Stimulated activated naive CD8-positive, alpha-beta T cell treated with anti-CD3 and anti-CD28 coated beads, Interleukin-15, Interleukin-2, amounts not matched to agents 100 U/mL and 50 U/mL, for 24 hours (primary cell): Measurements from ENCODE around the gene CNNM2.
"Not testable (repeated sequence)": the region's sequence is repeated elsewhere in the genome, so short reads cannot be mapped to it uniquely, and the experiment has no call there.

Experiments used
- ATAC-seq: fragments of 150-1000 bp; cut with Tn5 transposase; one replicate; pipeline ENCODE4 v1.10.0; 2021
- DNase-seq: peaks from one replicate; pipeline ENCODE4 v3.0.0; 2021

Gene CNNM2

DNA sequence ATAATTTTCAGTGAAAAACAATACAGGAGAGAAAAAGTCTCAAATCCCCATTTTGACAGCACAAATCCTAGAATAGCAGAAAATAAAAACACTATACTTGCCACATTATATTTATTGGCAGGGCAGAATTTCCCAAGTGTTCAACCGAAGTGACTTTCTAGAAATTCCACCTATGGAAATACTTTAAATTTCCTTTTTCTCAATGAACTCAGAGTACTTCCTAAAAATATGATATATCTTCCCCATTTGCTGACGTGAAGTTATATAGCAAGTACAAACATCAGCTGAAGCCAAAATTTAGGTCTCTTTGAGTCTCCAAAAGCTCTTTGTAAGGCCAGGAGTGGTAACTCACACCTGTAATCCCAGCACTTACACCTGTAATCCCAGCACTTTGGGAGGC, 191.7 kb downstream of the CNNM2 start:
- DNase-seq (no peak), ATAC-seq (no peak)

DNA sequence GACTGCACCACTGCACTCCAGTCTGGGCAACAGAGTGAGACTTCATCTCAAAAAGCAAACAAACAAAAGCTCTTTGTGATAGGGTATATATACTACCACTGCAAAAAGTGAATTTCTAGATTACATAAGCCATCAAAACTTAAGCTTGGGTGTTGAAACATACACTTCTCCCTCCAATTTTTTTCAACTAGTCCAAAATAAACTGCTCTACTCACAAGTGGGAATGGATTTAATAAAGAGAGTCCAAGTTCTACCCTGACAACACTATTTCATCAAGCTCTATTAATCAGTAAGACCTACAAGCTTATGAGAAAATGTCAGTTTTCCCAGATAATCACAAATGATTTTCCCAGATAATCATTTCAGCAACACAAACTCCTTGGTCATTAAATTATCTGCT, 192.3 kb downstream of the CNNM2 start:
- ATAC-seq: no peak
- DNase-seq: no peak

DNA sequence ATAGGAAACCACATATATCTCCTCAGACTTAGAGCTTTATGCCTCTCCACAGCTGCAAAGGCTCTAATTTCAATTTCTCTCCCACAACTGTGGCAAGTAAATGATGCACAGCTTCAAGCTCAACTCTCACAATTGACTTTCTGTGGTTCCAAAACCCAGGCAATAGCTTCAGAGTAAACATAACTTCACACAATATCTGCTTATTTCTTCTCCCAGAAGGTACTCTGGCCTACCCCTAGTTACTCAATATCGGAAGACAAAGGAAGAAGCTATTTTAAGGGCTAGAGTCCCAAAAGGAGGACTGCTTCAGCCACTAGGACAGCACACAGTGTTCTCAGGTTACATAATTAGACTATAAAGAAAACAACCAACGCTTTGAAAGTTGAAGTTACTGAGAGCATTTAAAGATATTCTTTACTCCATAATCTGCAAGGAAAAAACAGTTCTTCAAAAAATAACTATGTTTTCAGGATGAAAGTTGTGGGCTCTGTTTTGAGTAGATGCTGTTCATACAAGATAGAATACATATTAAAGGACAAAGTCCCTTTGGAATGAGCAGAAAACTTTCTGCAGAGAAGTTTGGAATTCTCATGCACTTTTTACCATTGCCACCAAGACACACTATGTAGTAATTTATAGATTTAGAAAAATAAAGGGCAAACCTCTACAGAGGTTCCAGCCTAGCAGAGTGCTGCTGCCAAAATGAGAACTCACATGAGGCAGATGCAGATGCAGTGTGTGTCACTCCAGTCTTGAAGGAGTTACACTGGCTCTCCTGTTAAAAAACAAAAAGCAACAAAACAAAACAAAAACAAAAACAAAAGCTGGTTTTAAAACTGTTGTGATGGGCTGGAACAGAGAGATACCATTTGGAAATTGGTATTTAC, 193.2 kb downstream of the CNNM2 start:
- ATAC-seq: no peak
- DNase-seq: no peak

DNA sequence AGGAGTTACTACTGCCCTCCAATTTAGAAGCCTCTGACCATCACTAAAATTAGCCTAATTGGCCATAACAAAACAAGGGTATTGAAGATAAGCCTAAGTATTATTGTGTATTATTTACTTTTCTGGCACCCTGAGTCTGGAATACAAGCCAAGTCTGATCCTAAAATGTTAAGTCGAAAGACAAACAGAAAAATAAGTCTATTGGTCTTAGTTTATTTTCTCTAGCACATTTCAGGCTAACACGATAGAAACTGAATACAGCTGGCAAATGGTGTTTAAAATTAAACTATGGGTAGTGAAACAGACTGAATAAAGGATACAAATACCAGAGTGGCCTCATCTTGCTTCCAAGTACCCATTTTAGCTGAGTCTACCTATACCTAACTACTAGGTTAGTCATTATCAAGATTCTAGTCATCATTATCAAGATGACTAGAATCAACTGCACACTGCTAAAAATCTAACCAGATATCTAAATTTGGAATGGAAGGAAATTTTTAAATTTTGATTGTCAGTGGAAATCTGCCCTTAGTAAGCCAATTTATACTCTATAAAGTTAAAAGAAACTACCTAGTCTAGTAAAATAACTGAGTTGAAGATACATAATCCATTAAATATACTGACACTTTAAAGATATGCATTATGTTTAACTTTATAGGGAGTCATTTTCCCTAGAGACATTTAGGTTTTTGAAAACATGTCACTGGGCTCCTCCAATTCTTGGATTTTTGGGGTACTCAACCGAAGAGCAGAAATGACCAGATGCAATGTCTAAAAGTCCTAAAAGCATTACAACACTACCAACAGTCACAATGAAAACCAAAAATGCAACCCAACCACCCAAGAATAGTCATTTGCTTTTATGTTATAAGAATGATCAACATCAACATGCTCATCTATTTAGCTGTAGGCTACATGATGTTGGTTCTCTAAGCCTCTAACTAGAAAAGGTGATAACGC, 194.1 kb downstream of the CNNM2 start:
- DNase-seq: no peak
- ATAC-seq: peak; percentile 93

DNA sequence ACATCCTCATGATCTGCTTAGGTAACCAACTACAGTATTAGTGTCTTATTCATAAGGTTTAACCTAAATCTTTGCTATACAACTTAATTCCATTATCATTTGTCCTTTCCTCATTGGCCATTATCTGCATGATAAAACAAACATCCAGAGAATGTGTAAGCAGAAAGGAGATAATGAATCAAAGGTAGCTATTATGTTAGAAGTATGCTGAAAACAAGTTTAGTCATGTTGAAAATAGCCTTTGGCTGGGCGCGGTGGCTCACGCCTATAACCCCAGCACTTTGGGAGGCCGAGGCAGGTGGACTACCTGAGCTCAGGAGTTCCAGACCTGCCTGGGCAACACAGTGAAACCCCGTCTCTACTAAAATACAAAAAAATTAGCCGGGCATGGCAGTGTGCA, 196.8 kb downstream of the CNNM2 start:
- ATAC-seq (no peak), DNase-seq (no peak)

DNA sequence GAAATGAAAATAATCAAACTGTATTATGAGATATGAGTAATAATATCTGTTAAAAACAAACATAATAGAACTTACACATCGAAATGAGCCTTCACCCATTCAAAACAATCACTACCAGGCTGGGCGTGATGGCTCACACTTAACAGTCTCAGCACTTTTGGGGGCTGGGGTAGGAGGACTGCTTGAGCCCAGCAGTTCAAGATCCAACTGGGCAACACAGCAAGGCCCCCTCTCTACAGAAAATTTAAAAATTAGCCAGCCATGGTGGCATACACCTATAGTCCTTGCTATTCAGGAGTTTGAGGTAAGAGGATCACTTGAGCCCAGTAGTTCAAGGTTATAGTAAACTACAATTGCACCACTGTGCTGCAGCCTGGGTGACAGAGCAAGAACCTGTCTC, 199.2 kb downstream of the CNNM2 start:
- DNase-seq (no peak), ATAC-seq (no peak)

DNA sequence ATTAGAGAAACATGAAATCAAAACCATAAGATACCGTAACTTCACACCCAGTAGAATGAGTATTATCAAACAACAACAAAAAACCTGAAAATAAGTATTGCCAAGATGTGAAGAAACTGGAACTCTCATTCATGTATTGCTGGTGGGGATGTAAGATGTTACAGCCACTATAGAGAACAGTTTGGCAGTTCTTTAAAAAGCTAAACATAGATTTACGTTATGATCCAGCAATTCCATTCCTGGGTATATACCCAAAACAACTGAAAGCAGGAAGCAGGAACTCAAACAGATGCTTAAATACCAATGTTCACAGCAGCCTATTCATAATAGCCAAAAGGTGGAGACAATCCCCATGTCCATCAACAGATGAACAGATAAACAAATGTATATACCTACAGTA, 202.5 kb downstream of the CNNM2 start:
- DNase-seq: no peak
- ATAC-seq: no peak

DNA sequence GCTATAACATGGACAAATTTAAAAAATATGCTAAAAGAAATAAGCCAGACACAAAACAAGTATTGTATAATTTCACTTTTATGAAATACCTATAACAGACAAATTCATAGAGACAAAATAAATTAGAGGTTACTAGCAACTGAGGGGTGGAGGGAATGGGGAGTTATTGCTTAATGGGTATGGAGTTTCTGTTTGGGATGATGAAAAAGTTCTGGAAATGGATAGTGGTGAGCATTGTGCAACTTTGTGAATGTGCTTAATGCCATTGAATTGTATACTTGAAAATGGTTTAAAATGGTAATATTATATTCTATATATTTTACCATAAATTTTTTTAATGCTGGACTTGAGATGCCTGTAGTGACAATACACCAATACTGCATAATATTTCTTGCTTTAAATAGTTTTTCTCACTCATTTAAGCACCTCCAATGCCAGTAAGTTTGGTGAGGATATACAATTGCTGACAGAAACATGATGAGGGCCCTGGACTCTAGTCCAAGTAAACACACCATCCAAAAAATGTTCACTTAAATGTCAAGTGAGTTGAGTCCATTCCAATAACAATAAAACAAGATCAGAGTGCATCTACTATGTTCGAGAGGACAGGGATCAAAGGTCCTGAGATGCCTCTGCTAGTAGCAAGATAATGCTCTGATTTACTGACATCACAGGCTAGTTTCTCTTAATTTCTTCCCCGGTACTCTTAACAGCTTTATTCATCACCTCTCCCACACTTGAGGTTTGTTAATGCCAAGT, 203.1 kb downstream of the CNNM2 start:
- no peak for DNase-seq
- ATAC-seq: no peak

DNA sequence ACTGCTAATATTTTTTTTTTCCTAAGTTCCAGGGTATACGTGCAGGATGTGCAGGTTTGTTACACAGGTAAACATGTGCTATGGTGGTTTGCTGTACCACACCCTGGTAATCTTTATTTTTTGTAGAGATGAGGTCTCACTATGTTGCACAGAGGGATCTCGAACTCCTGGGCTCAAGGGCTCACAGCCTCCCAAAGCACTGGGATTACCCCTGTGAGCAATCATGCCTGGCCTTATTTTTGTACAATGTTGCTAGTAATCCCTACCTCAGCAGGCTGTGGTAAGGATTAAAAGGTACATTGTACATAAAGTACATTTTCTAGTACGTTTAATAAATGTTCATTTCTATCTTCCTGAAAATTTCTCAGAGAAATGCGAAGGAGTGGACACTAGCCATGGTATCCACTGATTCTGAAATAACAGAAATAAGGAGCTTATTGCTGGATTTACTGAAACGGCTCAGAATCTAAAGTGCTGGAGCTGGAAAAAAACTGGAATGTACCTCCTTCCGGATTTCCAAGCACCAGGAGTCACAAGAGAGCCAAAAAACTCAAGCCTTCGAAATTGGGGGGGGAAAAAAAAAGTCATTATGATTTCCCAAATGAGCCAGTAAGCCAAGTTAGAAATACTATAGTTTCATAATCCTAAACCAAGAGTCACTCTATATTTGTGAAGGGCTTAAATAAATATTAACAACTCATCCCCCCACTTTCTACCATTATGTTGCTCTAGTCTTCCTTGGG, 205.4 kb downstream of the CNNM2 start:
- no peak for DNase-seq
- no peak for ATAC-seq

DNA sequence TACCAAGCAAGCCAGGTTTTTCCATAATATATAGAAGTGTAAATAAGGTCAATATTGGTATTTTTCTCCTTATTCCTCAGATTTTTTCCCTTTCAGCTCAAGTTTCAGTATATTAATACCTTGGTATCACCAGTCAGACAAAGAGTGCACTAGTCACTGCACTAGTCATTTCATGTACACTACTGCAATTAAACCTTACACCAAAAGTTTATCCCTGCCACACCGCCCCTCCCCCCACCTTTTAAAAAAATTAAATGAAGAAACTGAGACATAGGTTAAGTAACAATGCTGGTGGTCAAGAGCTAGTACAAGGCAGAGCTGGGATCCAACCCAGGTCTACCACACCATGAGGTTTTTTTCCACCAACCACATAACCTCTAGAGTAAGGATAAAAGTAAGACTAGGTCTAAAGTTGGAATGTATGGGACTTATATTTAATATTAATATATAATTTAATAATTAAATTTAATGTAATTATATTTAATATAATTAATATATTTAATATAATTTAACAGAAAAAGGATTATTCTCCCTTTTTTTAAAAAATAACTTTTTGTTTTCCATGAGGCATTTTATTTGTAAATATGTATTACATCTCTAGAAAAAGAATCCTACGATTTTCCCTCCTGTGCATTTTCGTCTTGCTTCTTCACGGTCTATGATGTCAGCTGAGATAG, 206.5 kb downstream of the CNNM2 start:
- no peak for DNase-seq
- no peak for ATAC-seq

DNA sequence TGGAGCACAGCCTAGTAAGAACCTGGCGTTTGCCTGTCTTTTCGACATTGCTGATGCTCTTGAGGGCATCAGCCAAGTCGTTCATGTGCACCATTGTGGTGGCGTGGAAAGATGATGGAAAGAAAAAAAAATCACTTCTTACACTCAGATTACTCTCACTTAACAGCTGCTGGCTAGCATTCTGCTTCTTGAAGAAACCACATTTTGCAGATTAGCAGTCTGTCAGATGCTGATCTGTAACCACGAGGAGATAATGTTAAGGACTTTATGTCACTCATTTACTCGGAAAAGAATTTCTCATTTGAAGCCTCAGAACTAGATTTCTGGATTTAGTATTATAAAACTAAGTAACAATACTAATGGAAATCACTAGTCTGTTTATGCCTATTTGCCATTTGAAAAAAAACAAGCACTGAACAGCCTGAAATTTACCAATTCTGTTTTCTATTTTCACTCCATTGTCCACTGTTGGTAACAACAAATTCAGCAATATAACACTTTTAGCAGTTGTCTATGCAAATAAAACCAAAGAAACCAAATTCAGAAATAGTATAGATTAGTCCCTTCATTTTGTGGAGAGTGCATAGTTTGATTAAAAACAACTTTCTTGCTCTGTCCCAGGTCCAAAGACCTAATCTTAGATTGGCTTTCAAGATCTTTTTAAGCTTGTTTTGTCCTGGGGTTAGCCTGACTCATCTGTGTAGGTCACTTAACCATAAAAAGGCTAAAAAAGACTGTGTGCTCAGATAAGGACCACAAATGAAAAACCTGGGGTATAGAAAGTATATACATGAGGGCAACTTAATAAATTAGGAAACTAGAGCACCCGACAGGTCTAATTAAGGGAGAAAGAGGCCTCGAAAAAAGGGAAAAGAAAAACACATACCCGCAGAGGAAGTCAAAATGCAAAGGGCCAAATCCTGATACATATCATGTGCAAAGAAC, 207.5 kb downstream of the CNNM2 start:
- ATAC-seq: peak; percentile 49
- DNase-seq: no peak

DNA sequence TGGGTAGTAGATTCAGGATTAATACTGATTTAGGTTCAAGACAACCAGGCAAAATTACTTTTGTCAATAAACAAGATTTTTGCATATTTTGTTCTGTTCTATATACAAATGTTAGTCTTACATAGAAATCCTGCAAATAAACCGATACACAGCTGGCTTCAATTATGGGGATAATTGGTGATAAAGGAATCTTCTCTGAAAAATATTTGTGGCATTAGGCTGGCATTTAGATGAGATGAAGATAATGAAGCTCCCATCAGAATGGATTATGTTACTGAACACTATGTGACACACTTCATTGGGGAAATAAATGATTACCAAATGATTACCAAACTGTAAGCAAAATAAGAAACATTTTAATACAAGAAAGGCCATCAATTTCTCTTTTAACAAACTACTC, 209.1 kb downstream of the CNNM2 start:
- DNase-seq: no peak
- no peak for ATAC-seq

DNA sequence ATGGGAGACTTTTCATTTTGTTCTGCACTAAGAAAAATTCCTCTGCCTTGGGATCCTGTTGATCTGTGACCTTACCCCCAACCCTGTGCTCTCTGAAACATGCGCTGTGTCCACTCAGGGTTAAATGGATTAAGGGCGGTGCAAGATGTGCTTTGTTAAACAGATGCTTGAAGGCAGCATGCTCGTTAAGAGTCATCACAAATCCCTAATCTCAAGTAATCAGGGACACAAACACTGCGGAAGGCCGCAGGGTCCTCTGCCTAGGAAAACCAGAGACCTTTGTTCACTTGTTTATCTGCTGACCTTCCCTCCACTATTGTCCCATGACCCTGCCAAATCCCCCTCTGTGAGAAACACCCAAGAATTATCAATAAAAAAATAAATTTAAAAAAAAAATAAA, 212.1 kb downstream of the CNNM2 start:
- not testable (repeated sequence) for ATAC-seq, DNase-seq

DNA sequence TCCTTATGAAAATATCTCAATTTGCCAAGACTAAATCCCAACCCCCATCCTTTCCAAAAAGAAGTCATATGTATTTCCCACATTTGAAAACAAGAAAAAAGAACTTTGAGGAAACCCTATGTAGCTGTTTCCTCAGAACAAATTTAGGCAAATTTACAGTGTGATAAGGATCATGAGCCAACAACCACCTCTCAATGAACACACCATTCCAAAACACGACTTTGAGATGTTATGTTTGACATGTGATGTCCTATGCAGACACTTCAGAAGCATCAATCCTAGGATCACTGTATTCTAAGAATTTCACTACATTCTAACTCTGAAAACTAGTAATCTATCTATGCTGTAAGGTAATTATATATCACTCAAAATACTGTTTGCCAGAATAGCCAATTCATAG, 212.8 kb downstream of the CNNM2 start:
- ATAC-seq: no peak
- no peak for DNase-seq

DNA sequence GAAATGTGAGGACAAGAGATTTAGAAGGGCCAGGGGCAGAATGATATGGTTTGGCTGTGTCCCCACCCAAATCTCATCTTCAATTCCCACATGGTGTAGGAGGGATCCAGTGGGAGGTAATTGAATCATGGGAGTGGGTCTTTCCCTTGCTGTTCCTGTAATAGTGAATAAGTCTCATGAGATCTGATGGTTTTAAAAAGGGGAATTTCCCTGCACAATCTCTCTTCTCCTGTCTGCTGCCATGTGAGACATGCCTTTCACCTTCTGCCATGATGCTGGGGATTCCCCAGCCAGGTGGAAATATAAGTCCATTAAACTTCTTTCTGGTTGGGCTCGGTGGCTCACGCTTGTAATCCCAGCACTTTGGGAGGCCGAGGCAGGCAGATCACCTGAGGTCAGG, 217.1 kb downstream of the CNNM2 start:
- DNase-seq (peak; percentile 22), ATAC-seq (peak; percentile 49)

DNA sequence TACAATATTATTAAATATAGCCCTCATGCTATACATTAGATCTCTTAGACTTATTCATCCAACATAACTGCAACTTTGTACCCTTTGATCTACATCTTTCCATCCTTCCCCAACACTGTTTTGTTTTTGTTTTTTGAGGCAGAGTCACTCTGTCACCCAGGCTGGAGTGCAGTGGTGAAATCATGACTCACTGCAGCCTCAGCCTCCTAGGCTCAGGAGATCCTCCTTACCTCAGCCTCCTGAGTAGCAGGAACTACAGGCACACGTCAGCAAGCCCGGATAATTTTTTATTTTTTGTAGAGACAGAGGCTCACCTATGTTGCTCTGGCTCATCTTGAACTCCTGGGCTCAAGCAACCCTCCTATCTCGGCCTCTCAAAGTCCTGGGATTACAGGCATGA, 221.7 kb downstream of the CNNM2 start:
- no peak for DNase-seq
- ATAC-seq: no peak
